Calu3 (cell line): ENCODE results near the gene IQCM. TPM values are rescaled to one million over a fixed set of nuclear protein-coding genes. Genes with fewer than 3 reads are reported as not detected.
A peak's percentile ranks its signal among the peaks of the same experiment; 100 is the strongest.

ENCODE experiments used
- BruUV-seq: library from RNA; stranded (reverse); fragments of 400-500 nt; replicated peaks from 2 replicates; lab custom pipeline; 2021; lab: Mats Ljungman, UMichigan
- CTCF ChIA-PET: fragments of 300-600 bp; sonication (Branson Sonifier 250); formaldehyde crosslinking; loops from one replicate; lab custom pipeline; 2022; ENCODE audit warnings: antibody characterized with exemption; lab: Charles Lee
- DNase-seq: peaks from one replicate; pipeline ENCODE4 v3.0.0; 2022
- H3K27ac Mint-ChIP-seq: one replicate; pipeline ENCODE4 v1.8.0; 2022; ENCODE audit warnings: mixed read lengths; ENCODE audit not compliant: unreplicated experiment
- H3K27me3 Mint-ChIP-seq: one replicate; pipeline ENCODE4 v1.8.0; 2022; ENCODE audit warnings: mixed read lengths; ENCODE audit not compliant: unreplicated experiment
- H3K36me3 Mint-ChIP-seq: one replicate; pipeline ENCODE4 v1.8.0; 2022; ENCODE audit warnings: mild to moderate bottlenecking, moderate library complexity, mixed read lengths; ENCODE audit not compliant: insufficient read depth, unreplicated experiment
- H3K4me1 Mint-ChIP-seq: one replicate; pipeline ENCODE4 v1.8.0; 2022; ENCODE audit warnings: mild to moderate bottlenecking, low read depth, mixed read lengths; ENCODE audit not compliant: unreplicated experiment
- H3K4me3 Mint-ChIP-seq: one replicate; pipeline ENCODE4 v1.8.0; 2022; ENCODE audit warnings: mild to moderate bottlenecking, low read depth, moderate library complexity, mixed read lengths; ENCODE audit not compliant: unreplicated experiment
- H3K9me3 Mint-ChIP-seq: one replicate; pipeline ENCODE4 v1.8.0; 2022; ENCODE audit warnings: low read depth, mixed read lengths; ENCODE audit not compliant: unreplicated experiment
- intact Hi-C: fragments of 100-400 bp; cut with micrococcal nuclease; formaldehyde crosslinking; loops from one replicate; pipeline ENCODE4 v1.10.0; 2022; ENCODE audit not compliant: unreplicated experiment
- total RNA-seq: library from RNA; stranded (reverse); gene quantifications from 2 replicates; pipeline ENCODE4 v1.2.3, GENCODE V29; 2022
- TF ChIP-seq, protein P1 (sequence below): fragments of 200-600 bp; IDR thresholded peaks from one replicate; pipeline ENCODE4 v1.8.0; 2022; ENCODE audit warnings: antibody characterized with exemption; ENCODE audit not compliant: unreplicated experiment

IQCM gene
- total RNA-seq, 1 experiment from 2014 or later, result not detected

DNA sequence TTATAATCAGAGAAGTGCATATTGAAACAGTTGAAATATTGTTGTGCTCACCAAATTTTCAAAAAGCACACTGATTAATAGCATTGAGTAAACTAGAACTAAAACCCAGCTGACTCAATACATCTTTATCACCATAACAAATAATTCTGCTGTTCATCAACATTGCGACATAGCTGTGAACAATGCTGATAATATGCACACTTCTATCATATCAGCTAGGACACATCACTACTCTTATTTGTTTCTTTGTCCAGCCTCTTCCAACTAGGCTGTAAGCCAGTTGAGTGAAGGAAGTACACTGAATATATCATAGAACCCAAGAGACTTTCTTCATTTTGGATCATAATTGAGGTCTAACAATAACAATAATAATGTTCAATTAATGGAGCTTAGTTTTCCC lies 349.7 kb downstream of the IQCM start:
- Mint-ChIP-seq H3K27ac (no peak overlapping the region), H3K36me3 (no peaks in the 10 kb centered on the region), H3K4me1 (no peaks in the 10 kb centered on the region), H3K4me3 (no peak overlapping the region), H3K9me3 (peaks cover 9% of the 10 kb centered on the region), H3K27me3 (no peaks in the 10 kb centered on the region)
- intact Hi-C loops, result no loop called here
- CTCF ChIA-PET, result no interaction called here
- TF ChIP-seq, protein P1, sequence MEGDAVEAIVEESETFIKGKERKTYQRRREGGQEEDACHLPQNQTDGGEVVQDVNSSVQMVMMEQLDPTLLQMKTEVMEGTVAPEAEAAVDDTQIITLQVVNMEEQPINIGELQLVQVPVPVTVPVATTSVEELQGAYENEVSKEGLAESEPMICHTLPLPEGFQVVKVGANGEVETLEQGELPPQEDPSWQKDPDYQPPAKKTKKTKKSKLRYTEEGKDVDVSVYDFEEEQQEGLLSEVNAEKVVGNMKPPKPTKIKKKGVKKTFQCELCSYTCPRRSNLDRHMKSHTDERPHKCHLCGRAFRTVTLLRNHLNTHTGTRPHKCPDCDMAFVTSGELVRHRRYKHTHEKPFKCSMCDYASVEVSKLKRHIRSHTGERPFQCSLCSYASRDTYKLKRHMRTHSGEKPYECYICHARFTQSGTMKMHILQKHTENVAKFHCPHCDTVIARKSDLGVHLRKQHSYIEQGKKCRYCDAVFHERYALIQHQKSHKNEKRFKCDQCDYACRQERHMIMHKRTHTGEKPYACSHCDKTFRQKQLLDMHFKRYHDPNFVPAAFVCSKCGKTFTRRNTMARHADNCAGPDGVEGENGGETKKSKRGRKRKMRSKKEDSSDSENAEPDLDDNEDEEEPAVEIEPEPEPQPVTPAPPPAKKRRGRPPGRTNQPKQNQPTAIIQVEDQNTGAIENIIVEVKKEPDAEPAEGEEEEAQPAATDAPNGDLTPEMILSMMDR, result no peak
- no peak for DNase-seq
- no TSS peak for BruUV-seq

DNA sequence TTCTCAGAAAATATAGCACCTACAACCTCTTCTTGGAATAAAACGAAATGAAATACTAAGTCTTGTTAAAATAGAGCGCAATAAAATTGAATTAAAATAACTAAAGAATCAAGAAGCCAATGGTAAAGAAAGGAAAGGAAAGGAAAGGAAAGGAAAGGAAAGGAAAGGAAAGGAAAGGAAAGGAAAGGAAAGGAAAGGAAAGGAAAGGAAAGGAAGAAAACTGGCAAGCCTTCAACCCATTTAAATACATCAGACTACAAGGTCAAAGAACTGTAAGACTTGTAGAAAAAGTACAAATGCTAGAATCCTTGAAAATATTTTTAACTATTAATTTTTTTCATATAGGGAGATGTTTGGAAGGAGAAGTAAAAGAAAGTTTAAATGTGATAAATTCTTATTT lies 372.1 kb downstream of the IQCM start:
- Mint-ChIP-seq H3K36me3 (no peaks in the 10 kb centered on the region), H3K27me3 (no peaks in the 10 kb centered on the region), H3K4me3 (no peak overlapping the region), H3K4me1 (no peaks in the 10 kb centered on the region), H3K27ac (no peak overlapping the region), H3K9me3 (no peaks in the 10 kb centered on the region)
- no TSS peak for BruUV-seq
- CTCF ChIA-PET, result no interaction called here
- no peak for DNase-seq
- TF ChIP-seq, protein P1, result no peak
- intact Hi-C loops, result no loop called here

DNA sequence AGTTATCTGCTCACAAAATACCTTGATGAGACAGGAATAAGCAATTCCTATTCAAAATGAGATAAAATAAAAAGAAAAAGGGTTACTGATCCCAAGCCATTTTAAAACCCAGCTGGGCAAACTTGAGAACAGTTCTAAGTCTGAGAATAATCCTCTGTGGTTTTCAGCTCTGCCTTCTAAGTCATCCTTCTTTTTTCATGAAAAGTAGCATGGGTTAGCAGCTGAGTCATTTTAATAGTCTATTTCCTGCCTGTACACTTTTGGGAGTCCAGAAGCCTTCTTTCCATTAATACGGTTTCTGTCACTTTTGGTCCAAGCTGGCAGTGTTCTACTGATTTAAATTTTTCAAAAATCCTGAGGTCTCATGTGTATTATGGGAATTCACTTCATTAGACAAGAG lies 374.3 kb downstream of the IQCM start:
- TF ChIP-seq, protein P1, result no peak
- Mint-ChIP-seq H3K27me3 (no peaks in the 10 kb centered on the region), H3K4me1 (no peaks in the 10 kb centered on the region), H3K9me3 (no peaks in the 10 kb centered on the region), H3K4me3 (no peak overlapping the region), H3K36me3 (no peaks in the 10 kb centered on the region), H3K27ac (no peak overlapping the region)
- no peak for DNase-seq
- CTCF ChIA-PET, result no interaction called here
- intact Hi-C loops, result no loop called here
- no TSS peak for BruUV-seq

DNA sequence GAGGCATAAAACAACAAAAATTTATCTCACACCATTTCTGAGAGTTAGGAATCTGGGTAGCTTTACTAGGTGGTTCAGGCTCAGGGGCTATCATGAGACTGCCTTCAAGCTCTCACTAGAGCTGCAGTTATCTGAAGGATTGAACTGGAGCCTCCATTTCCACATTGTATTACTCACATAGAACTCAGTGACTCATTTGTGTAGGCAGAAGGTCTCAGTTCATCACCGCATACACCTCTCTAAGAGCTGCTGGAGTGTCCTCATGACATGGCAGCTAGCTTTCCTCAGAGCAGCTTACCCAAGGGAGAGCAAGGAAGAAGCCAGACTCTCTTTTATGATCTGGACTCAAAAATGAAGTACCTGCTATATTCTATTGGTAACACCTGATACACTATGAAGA lies 389.2 kb downstream of the IQCM start:
- H3K27me3 Mint-ChIP-seq, result no peaks in the 10 kb centered on the region
- no peaks in the 10 kb centered on the region for H3K36me3 Mint-ChIP-seq
- TF ChIP-seq, protein P1, result no peak
- no peaks in the 10 kb centered on the region for H3K9me3 Mint-ChIP-seq
- H3K4me3 Mint-ChIP-seq, result no peak overlapping the region
- BruUV-seq, result no TSS peak
- intact Hi-C loops, result no loop called here
- no peaks in the 10 kb centered on the region for H3K4me1 Mint-ChIP-seq
- no peak overlapping the region for H3K27ac Mint-ChIP-seq
- DNase-seq, result no peak
- CTCF ChIA-PET, result no interaction called here

DNA sequence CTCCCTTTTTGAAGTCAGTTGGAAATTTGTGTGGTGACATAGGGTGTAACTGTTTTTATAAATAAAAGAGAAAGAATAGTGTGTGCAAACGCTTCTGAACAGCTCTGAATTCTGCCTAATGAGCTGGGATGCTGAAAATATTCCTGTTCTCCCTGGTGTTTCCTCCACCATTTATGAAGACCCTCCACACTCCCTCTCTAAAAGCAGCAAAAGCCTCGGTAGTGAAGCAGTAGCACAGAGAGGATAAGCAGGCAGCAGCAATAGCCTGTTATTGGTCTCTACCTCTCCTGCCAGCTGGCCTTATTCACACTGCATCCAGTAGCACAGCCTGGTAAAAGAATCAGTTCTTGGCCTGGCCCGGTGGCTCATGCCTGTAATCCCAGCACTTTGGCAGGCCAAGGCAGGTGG lies 406.1 kb downstream of the IQCM start:
- CTCF ChIA-PET, result no interaction called here
- peaks cover 2% of the 10 kb centered on the region for H3K9me3 Mint-ChIP-seq

More for the DNA sequence above, 406.1 kb downstream of the IQCM start:
- BruUV-seq, result no TSS peak
- Mint-ChIP-seq H3K27me3 (no peaks in the 10 kb centered on the region), H3K4me1 (peaks cover 7% of the 10 kb centered on the region), H3K36me3 (no peaks in the 10 kb centered on the region), H3K27ac (peak overlapping the region; percentile 23), H3K4me3 (no peak overlapping the region)
- intact Hi-C loops, result loop anchor here (5.0 kb wide), 1 partner anchor 603 kb away; no protein-coding TSS in a partner anchor
- TF ChIP-seq, protein P1, result no peak
- no peak for DNase-seq
